ENCODE results near the gene PTPRZ1.

DNA sequence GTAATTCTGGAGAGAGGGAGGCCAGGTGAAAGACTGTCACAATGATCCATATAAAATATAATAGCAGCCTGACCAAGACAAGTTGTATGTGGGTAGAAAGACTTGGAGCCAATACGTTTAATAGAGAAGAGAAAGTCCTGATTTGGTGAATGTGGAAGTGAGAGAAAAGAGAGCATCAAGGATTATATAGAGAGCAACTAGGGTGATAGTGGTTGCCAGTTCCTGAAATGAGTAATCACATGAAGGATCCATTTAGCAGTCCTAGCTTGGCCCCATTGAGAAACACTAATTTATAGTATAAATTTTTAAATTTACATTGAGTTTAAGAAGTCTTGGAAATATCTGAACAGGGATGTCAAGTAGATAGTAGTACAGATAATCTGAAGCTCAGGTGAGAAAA, 197.1 kb downstream of the PTPRZ1 start:
- TF ChIP-seq, protein P1, sequence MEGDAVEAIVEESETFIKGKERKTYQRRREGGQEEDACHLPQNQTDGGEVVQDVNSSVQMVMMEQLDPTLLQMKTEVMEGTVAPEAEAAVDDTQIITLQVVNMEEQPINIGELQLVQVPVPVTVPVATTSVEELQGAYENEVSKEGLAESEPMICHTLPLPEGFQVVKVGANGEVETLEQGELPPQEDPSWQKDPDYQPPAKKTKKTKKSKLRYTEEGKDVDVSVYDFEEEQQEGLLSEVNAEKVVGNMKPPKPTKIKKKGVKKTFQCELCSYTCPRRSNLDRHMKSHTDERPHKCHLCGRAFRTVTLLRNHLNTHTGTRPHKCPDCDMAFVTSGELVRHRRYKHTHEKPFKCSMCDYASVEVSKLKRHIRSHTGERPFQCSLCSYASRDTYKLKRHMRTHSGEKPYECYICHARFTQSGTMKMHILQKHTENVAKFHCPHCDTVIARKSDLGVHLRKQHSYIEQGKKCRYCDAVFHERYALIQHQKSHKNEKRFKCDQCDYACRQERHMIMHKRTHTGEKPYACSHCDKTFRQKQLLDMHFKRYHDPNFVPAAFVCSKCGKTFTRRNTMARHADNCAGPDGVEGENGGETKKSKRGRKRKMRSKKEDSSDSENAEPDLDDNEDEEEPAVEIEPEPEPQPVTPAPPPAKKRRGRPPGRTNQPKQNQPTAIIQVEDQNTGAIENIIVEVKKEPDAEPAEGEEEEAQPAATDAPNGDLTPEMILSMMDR (IDR thresholded peaks at IDR 0.05): no peak
- TF ChIP-seq POLR2A (IDR thresholded peaks at IDR 0.05): no peak
